NCI-H460 (cell line): ENCODE results near the gene CXorf66. TPM values are rescaled to one million over a fixed set of nuclear protein-coding genes. Genes with fewer than 3 reads are reported as not detected.
"Not testable (repeated sequence)": the region's sequence is repeated elsewhere in the genome, so short reads cannot be mapped to it uniquely, and the experiment has no call there.

Experiments
- DNase-seq: peaks from one replicate; pipeline ENCODE4 v3.0.0-alpha.2; 2016; ENCODE audit warnings: low read depth; ENCODE audit errors: extremely low read depth
- small RNA-seq, 2 experiments: library from RNA; depleted of rRNA; stranded (forward); fragments of <200 nt; gene quantifications; one replicate each; pipeline ENCODE3, GENCODE V24; 2014
- total RNA-seq: library from RNA; depleted of rRNA; stranded (reverse); fragments of >200 nt; shearing (Covaris generic); gene quantifications from 2 replicates; pipeline ENCODE4 v1.2.3, GENCODE V29; 2014; rRNA removed

The CXorf66 gene
- total RNA-seq, 1 experiment from 2014 or later = not detected

DNA sequence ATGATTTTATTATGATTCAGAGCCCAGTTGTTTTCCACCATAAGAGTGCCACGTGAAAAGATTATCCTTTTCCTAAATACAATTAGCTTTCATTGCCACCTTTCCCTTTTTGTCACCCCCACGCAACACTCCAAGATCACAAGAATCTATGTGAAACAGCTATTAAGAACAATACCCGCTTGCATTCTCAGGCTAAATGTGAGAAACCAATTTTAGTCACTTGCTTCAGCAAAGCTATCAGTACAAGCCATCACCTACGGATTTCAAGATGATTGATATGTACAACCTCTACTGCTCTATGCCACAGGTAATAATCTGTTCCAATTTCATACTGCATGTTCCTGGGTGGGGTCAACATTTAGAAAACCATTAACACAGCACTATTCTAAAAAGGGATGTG is 34.9 kb downstream of the CXorf66 start:
- DNase-seq = no peak

DNA sequence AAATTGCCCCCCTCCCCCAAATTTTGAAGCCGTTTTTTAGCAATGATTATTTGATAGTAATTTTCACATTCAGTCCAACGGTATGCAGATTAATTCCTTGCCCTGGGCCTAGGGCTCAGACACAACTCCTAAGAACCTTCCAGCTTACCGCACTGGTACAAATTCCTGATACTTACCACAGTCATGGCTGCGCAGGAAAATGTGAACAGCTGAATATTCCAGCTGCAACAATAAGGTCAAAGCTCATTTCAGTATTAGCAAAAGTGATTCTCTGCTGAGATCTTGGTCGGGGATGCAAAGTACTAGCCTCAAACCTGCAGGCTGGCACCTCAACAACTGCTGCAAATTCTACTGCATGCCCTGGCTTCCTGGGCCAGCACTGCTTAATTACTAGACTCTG is 35.4 kb downstream of the CXorf66 start:
- no peak for DNase-seq

DNA sequence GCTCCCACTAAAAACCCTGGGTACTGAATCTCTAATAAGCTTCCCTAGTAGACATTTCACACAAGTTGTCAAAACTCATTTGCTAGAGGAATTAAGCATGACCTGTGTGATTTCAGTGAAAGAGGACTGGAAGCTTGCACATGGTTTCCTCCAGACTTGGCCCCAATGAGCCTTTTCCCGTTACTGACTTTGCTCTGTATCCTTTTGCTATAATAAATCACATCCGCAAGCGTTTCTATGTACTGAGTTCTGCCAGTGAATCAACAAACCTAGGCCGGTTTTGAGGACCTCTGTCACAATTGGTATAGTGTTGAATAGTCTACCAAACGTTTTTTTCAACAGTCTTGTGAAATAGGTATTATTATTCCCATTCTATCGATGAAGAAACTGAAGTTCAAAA is 40.6 kb downstream of the CXorf66 start:
- DNase-seq = no peak

DNA sequence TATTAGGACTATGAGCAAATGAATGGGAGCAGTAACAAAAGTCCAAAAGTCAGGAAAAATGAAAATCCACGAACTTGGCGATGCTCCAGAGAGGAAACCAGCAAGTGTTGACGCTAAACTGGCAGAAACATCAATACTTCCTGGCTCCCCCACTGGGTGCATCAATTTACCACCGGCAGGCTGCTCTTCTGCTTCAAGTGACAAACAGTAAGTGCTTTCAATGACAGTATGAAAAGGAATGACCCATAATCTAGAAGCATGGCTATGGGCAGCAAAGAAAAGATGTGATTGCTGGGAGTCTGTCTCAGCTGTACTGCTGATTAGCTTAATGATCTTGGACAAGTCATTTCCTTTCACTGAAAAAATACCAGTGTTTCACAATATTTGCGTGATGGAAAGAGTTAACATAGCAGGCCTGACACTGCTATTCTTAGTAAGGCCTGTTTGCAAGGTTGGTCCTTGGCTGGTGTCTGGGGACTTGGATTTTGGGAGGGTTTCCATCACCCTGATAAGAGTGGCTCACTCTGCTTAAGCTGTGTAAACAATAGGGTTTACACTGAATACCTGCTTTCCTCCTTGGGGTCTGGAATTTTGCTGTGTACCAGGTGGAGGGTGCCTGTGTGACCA is 41.1 kb downstream of the CXorf66 start:
- no peak for DNase-seq

DNA sequence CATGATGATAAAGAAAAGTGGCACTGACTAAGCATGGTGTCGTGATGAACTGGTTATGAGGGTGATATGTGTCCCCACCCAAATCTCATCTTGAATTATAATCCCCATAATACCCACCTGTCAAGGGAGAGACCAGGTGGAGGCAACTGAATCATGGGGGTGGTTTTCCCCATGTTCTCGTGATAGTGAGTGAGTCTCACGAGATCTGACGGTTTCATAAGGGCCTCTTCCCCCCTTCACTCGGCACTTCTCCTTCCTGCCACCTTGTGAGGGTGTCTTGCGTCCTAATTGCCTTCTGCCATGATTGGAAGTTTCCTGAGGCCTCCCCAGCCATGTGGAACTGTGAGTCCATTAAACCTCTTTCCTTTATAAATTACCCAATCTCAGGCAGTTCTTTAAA is 44.2 kb downstream of the CXorf66 start:
- not testable (repeated sequence) for DNase-seq

DNA sequence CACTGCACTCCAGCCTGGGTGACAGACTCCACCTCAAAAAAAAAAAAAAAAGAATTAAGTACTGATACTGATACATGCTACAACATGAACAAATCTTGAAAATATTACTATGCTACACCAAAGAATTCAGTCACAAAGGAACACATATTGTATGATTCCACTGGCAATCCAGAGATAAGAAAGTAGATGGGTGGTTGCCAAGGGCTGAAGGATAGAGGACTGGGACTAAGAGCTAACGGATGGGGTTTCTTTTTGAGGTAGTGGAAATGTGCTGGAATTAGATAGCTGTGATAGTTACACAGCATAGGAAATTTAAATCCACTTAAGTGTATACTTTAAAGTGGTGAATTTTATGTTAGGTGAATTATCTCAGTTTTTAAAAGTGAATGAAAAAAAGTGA is 45.0 kb downstream of the CXorf66 start:
- no peak for DNase-seq

DNA sequence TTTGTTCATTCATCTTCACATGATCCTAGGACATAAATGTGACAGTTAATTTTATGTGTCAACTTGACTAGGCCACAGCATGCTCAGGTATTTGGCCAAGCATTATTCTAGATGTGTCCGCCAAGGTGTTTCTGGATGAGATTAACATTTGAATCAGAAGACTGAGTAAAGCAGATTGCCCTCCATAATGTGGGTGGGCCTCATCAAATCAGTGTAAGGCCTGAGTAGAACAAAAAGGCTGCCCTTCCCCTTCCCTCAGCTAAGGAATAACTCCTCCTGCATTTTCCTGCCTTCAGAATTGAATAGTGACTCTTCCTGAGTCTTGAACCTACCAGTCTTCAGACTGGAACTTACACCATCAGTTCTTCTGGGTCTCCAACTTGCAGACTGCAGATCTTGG is 50.9 kb downstream of the CXorf66 start:
- DNase-seq = no peak

DNA sequence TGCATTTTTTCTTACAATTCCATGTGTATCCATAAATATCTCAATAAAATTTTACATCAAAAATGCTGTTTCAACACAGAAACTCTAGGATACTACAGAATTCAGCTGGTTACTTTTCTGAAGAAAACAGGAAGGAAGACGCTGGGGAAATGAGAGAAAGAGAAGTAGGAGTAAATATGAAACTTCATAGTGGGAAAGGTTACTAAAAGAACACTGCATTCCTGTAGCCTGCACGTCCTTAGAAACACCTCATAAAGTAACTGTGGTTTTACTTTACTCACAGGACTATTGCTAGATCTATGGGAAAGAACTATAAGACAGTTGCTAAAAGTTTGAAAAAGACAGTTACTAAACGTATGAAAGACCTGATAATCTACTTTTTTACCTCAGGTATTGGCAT is 55.6 kb downstream of the CXorf66 start:
- DNase-seq = no peak

DNA sequence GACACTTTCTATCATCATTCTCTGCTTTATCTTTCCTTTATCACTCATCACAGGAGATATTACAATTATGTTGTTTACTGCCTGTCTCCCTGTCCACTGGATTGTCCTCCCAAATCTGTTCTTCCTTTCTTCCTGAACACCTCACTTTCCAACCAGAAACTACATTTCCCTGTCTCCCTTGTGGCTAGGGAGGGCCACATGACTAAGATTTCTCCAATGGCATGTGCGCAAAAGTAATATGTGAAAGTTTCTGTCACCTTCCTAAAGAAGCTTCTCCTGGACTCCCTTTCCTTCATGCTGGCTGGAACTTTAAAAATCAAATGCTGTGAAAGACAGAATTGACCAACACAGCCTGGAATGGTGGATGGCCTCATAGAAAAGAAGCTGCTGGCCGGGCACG is 58.2 kb downstream of the CXorf66 start:
- no peak for DNase-seq

DNA sequence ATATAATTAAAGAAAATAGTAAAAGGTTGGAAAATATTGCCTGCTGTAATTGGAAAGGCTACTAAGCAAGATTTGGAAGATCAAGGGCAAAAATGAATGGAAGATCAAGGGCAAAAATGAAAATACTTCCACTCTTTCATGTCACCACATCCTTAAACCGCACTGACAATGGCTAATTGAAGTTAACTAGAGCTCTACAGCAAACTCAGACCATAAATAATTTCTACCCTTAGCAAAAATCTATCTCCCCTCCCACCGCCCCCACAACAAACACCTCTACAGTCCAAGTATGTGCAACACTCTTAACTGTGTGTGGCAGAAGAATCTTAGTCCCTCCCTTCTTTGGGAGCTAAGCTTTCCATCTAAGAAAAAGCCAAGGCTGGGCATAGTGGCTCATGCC is 59.6 kb downstream of the CXorf66 start:
- no peak for DNase-seq

Small RNA genes within 50 kb of the gene (small RNA-seq; reads per million reads assigned to genes)
- gene MIR505 (0.29 to 3.3 reads per million in 2 experiments), gene RF00425 (0 to 0.18 reads per million in 2 experiments)

Other genes with a start within 250 kb of the CXorf66 start
- 65.9 and 67.8 TPM in 2 replicates for gene ATP11C, start 32.5 kb downstream of the CXorf66 start, total RNA-seq